Right lobe of liver (tissue), 6 donors: ENCODE measurements around the gene FAM50A. TPM values are rescaled to one million over a fixed set of nuclear protein-coding genes. Genes with fewer than 3 reads are reported as not detected.
A peak's percentile ranks its signal among the peaks of the same experiment; 100 is the strongest.

Source experiments
- ATAC-seq, 4 donors: fragments of 200-7000 bp; cut with Tn5 transposase; one replicate each; pipeline ENCODE4 v1.9.1; 2020; ENCODE audit warnings: mild to moderate bottlenecking in 4 of 4, moderate library complexity in 4 of 4
- DNase-seq, 3 donors: peaks; one replicate each; pipeline ENCODE4 v3.0.0-alpha.2; 2020
- H3K27ac ChIP-seq, 3 donors: fragments of 200-600 bp; one replicate each; pipeline ENCODE4 v1.8.0; 2022
- H3K27me3 ChIP-seq, 2 donors: fragments of 200-600 bp; one replicate each; pipeline ENCODE4 v1.8.0; 2022
- H3K36me3 ChIP-seq, 4 donors: fragments of 200-600 bp; sonication (generic) in 1 of 4; one replicate each; pipeline versions ENCODE4 v1.5.1 to v1.8.0; 2017 to 2022; ENCODE audit warnings: control low read depth in 1 of 4
- H3K4me1 ChIP-seq, 4 donors: fragments of 200-600 bp; sonication (generic) in 1 of 4; one replicate each; pipeline versions ENCODE4 v1.5.1 to v1.8.0; 2017 to 2022; ENCODE audit warnings: control low read depth in 1 of 4
- H3K4me3 ChIP-seq, 3 donors: fragments of 200-600 bp; one replicate each; pipeline ENCODE4 v1.8.0; 2022
- H3K9me3 ChIP-seq, 4 donors: fragments of 200-600 bp; sonication (generic) in 1 of 4; one replicate each; pipeline versions ENCODE4 v1.5.1 to v1.8.0; 2017 to 2022; ENCODE audit warnings: control low read depth in 1 of 4
- POLR2A ChIP-seq: fragments of 450-650 bp; IDR thresholded peaks from one replicate; pipeline ENCODE4 v1.6.1; 2017; ENCODE audit warnings: antibody characterized with exemption, mild to moderate bottlenecking
- WGBS: methylation state at CpG from one replicate; pipeline ENCODE4 v1.1.6; 2018; ENCODE audit warnings: low coverage, low lambda C conversion rate; ENCODE audit not compliant: insufficient coverage; ENCODE audit errors: missing lambda C conversion rate; 5-methylcytosine and 5-hydroxymethylcytosine counted together
- intact Hi-C, 2 donors: fragments of 100-400 bp; cut with DNase I; formaldehyde crosslinking; loops; one replicate each; pipeline versions ENCODE4 v1.11.2 to v1.14.1; 2022
- total RNA-seq, 6 experiments: library from RNA; depleted of rRNA in 2 of 6; stranded (reverse); fragments of >200 nt in 2 of 6; fragmentation: NEBNext Ultra II Directional in 3 of 6; extraction: Animal tissue kit (Norgen Biotek cat#: 25700) in 3 of 6; gene quantifications; one replicate each; pipeline versions ENCODE4 v1.1.0 to v1.2.4, GENCODE V29; 2016 to 2023
- TF ChIP-seq, protein P1 (sequence below), 4 donors: fragments of 200-600 bp in 3 of 4; fragments of 450-650 bp in 1 of 4; IDR thresholded peaks; one replicate each; pipeline versions ENCODE4 v1.5.1 to v1.8.0; 2016 to 2022; ENCODE audit warnings: antibody characterized with exemption in 4 of 4, mild to moderate bottlenecking in 2 of 4
- donor health status: DM: no; HTN: yes; CAD: no.
- donor health status: DM: no; HTN: no; CAD: no.
- donor health status: DM: no; HTN: no; CAD: no.
- donor health status: DM: no; HTN: yes; CAD: no.
- donor health status: DM: no; HTN: yes; CAD: no.

Gene FAM50A
- total RNA-seq, 6 experiments from 2014 or later = 19.2 to 36.8 (median 21.9) TPM

DNA sequence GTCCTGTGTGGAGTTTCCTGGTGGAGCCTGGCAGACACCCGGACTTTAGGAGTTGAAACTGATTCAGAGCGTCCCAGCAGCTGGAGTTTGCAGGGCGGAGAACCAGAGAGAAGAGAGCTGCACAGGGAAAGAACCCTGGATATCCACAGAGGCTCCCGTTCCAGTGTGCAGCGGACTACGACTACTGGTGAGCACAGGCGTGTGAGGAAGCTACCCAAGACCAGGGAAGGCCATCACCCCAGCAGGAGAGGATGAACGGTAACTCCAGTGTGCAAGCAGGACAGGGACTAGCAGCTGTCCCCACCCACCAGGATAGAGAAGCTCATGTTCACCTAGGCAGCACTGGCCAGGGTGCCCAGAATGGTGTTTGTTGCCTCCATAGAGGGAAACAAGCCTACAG, 32.9 kb downstream of the FAM50A start:
- H3K27ac ChIP-seq = no peak overlapping the region
- WGBS = no CpG with 5 or more reads among the region's 8 CpGs
- H3K4me1 ChIP-seq = no peaks in the 10 kb centered on the region
- no peaks in the 10 kb centered on the region for H3K36me3 ChIP-seq
- ATAC-seq (no peak), DNase-seq (no peak)
- H3K4me3 ChIP-seq = no peak overlapping the region
- intact Hi-C loops = no loop called here
- H3K27me3 ChIP-seq = no peaks in the 10 kb centered on the region
- no peaks in the 10 kb centered on the region for H3K9me3 ChIP-seq
- TF ChIP-seq, protein P1, sequence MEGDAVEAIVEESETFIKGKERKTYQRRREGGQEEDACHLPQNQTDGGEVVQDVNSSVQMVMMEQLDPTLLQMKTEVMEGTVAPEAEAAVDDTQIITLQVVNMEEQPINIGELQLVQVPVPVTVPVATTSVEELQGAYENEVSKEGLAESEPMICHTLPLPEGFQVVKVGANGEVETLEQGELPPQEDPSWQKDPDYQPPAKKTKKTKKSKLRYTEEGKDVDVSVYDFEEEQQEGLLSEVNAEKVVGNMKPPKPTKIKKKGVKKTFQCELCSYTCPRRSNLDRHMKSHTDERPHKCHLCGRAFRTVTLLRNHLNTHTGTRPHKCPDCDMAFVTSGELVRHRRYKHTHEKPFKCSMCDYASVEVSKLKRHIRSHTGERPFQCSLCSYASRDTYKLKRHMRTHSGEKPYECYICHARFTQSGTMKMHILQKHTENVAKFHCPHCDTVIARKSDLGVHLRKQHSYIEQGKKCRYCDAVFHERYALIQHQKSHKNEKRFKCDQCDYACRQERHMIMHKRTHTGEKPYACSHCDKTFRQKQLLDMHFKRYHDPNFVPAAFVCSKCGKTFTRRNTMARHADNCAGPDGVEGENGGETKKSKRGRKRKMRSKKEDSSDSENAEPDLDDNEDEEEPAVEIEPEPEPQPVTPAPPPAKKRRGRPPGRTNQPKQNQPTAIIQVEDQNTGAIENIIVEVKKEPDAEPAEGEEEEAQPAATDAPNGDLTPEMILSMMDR (IDR thresholded peaks at IDR 0.05) = no peak
- TF ChIP-seq POLR2A = no peak

DNA sequence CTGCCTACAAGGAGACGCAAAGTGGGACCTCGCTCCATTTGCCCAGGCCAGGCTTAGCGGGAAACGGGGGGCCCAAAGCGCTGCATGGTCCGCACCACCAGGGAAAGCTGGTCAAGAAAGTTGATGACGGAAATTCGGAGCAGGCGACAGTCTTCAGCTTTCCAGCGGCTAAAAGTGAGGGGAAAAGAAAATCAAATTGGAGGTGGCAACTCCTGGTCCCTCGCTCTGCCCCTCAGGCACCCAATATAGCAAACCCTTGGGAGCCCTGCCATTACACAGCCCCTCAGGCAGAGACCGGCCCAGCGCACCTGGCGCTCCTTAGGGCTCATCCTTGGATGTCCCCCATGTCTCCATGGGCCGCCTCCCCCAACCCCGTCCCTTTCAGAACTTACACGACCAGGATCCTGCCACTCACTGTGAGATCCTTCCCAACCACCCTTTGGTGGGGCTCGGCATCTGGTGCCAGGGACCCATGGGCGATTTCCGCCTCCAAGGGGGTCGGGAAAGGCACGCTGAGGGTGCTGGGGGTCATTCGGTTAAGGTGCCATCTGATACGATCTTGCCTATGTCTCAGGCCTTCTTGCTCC, 34.0 kb downstream of the FAM50A start:
- 50% methylated on average over 1 of the region's 24 CpGs for WGBS
- Histone ChIP-seq H3K27me3 (no peaks in the 10 kb centered on the region), H3K36me3 (no peaks in the 10 kb centered on the region), H3K9me3 (no peaks in the 10 kb centered on the region), H3K27ac (peak overlapping the region in 1 of 3 donors; percentile 73), H3K4me3 (peak overlapping the region; percentile 36 to 51 (median 37)), H3K4me1 (no peaks in the 10 kb centered on the region)
- no peak for TF ChIP-seq POLR2A
- TF ChIP-seq, protein P1 (IDR thresholded peaks at IDR 0.05) = no peak
- DNase-seq (peak in 1 of 3 donors; percentile 21), ATAC-seq (no peak)
- intact Hi-C loops = no loop called here

DNA sequence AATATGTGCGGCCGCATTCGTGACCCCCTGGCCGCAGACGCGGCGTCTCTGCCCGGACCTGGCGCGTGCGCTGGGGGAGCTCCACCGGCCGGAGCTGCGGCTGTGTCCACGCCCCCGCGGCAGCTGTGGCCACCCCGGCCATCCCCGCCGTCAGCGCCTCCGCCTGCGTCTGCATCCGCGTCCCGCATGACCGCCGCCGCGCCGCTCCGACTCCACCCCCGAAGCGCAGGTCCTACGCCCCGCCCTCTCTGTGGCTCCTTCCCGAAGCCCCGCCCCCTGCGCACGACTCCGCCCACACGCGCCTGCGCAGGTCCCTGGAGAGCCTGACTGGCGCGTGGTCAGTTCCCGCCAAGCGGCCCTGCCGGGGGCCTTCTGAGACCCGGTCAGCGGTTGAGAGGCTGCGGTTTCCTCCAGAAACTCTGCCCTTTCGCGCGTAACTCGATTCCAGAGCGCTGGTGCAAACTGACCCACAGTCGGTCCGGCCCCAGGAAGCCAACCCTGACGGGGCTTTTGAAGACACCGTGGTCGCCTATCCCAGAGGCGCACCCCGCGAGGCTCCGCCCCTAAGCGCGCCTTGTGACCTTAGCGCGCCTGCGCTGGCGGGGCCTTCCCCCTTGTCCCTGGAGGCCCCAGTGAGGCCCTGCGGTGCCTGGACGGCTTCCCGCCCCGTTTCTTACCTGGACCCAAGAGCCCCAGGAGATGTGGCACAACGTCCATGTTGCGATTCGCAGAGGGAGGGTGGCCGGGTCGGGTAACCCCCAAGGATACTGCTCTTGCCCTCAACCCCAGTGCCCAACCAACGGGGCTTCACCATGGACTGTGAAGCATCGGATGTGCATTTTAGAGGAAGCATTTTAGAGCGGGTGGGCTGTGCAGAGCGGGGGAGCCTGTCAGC, 35.0 kb downstream of the FAM50A start, which contains the start of gene LAGE3:
TSS of gene LAGE3 (minus strand) at position 554 of the 895 bp plus-strand sequence. CDS start at position 188, 366 bp downstream.
- Histone ChIP-seq H3K27me3 (no peaks in the 10 kb centered on the region), H3K9me3 (no peaks in the 10 kb centered on the region), H3K4me1 (no peaks in the 10 kb centered on the region), H3K4me3 (peak within 1 kb of the TSS; percentile 36 to 51 (median 37)), H3K27ac (peak within 1 kb of the TSS; percentile 57 to 73 (median 72)), H3K36me3 (no peaks in the 10 kb centered on the region)
- peak; percentile 56 for TF ChIP-seq POLR2A
- TF ChIP-seq, protein P1 (IDR thresholded peaks at IDR 0.05) = no peak
- WGBS = 39% methylated on average over 29 of the region's 85 CpGs
- ATAC-seq (peak; percentile 95 to 98 (median 96)), DNase-seq (peak; percentile 94 to 95 (median 94))
- intact Hi-C loops = no loop called here

DNA sequence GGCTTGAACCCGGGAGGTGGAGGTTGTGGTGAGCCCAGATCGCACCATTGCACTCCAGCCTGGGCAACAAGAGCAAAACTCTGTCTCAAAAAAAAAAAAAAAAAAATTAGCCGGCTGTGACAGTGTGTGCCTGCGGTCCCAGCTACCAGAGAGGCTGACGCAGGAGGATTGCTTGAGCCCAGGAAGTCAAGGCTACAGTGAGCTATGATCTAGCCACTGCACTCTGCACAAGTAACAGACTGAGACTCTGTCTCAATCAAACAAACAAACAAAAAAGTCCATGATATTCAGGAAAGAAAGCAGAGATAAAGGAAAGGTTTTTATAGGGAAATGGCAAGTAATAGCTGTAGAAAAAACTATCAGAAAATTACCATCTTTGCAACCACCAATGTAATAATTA, 37.3 kb downstream of the FAM50A start:
- no peak for DNase-seq
- intact Hi-C loops = no loop called here
- Histone ChIP-seq H3K27me3 (no peaks in the 10 kb centered on the region), H3K4me1 (no peaks in the 10 kb centered on the region), H3K4me3 (no peak overlapping the region), H3K36me3 (no peaks in the 10 kb centered on the region), H3K27ac (no peak overlapping the region), H3K9me3 (no peaks in the 10 kb centered on the region)
- no peak for ATAC-seq
- TF ChIP-seq POLR2A = no peak
- TF ChIP-seq, protein P1 (IDR thresholded peaks at IDR 0.05) = no peak
- 68% methylated on average over 5 of the region's 5 CpGs for WGBS
